ENCODE data around the gene KIF12. TPM values are rescaled to one million over a fixed set of nuclear protein-coding genes. Genes with fewer than 3 reads are reported as not detected.
A peak's percentile ranks its signal among the peaks of the same experiment; 100 is the strongest.

Gene KIF12
- polyA plus RNA-seq (1.3 to 2.3 TPM (median 1.5 TPM) in 3 replicates), polyA minus RNA-seq (0.32 to 3.0 TPM (median 0.33 TPM) in 3 replicates)
- 0.22 TPM for polyA plus RNA-seq (2011; ENCODE audit: low read depth)
- 0.83 and 1.1 TPM in 2 replicates for polyA plus RNA-seq (2011; cell fraction: cytosol; rRNA removed)
- polyA plus RNA-seq (2011; cell fraction: nucleus; rRNA removed): 3.9 and 6.8 TPM in 2 replicates
- 0.17 and 3.0 TPM in 2 replicates for polyA plus RNA-seq (2012; ENCODE audit: low replicate concordance)
- 2.1 TPM for polyA minus RNA-seq (2011; cell fraction: cytosol; rRNA and poly(A)+ RNA removed)
- polyA minus RNA-seq (2011; cell fraction: nucleus; rRNA and poly(A)+ RNA removed): 2.3 and 2.4 TPM in 2 replicates

DNA sequence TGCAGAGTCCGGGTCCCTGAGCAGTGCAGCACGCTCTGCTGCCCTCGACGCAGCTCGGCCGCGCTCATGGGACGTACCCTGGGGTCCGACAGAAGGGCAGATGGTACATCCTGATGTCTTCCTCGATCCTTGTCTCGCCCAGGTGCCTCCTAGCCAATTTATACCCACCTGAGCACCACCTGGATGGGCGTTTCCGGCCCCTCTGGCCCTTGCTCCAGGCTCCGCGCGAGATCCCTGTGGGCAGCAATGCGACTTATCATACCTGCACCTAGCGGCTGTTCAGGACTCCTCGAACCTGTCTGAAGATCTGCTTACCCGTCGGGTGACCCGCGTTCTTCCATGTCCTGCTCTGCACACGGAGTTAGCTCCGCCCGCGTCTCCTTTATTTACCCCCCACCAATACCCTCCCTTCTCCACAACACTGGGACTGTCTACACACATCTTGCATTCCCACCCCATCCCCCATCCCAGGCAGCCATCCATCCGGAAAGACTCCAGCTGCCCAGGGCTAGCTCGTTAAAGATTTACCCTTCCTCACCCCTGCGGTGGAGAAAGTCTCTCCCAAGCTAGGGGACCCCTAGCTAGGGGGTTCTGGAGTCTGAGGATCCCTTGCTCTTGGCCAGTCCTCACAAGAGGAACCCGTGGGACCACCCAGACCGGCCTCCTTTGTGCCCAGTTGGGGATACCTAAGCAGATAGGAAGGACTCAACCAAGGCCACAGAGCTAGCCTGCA lies at the start of gene KIF12:
TSS of gene KIF12 (minus strand) at position 357 of the 733 bp plus-strand sequence. CDS start at position 341, 16 bp downstream.
- Histone ChIP-seq H3K27ac (ENCODE audit: control insufficient read depth, insufficient read depth, low read length) (no peak within 1 kb of the TSS), H3K4me1 (ENCODE audit: control insufficient read depth, extremely low read depth, insufficient read depth, low read length) (peaks cover 4% of the 10 kb centered on the region), H4K20me1 (ENCODE audit: control insufficient read depth, extremely low read depth, insufficient read depth, low read length) (no peaks in the 10 kb centered on the region), H3K4me3 (ENCODE audit: control insufficient read depth in 2 of 3, extremely low read depth in 1 of 3, insufficient read depth in 2 of 3, low read depth in 1 of 3, low read length in 3 of 3) (peak within 1 kb of the TSS; percentile 49 to 60 (median 51)), H3K9me1 (ENCODE audit: control insufficient read depth, extremely low read depth, insufficient read depth, low read length) (no peaks in the 10 kb centered on the region), H3K27me3 (ENCODE audit: control insufficient read depth, extremely low read depth, insufficient read depth, low read length) (peaks cover 17% of the 10 kb centered on the region), H2AFZ (ENCODE audit: control insufficient read depth, low read length) (peak within 1 kb of the TSS; percentile 53), H3K4me2 (ENCODE audit: control insufficient read depth, extremely low read depth, insufficient read depth, low read depth, low read length) (peak within 1 kb of the TSS; percentile 64), H3K9ac (ENCODE audit: control insufficient read depth, extremely low read depth, insufficient read depth, low read length) (peak within 1 kb of the TSS; percentile 28), H3K79me2 (ENCODE audit: control insufficient read depth, insufficient read depth, low read length) (no peaks in the 10 kb centered on the region), H3K9me3 (ENCODE audit: control insufficient read depth, low read depth, low read length) (peaks cover 3% of the 10 kb centered on the region), H3K36me3 (ENCODE audit: control insufficient read depth in 2 of 2, extremely low read depth in 1 of 2, insufficient read depth in 2 of 2, low read length in 2 of 2) (no peaks in the 10 kb centered on the region)
- DNase-seq (ENCODE audit: low read depth, low spot score): no peak
- dilution Hi-C loops (cut with MboI; ENCODE audit: extremely low pct_ligation_motif_present, low sequenced_read_pairs): no loop called here
- no peak for FAIRE-seq
- peak; percentile 27 for TF ChIP-seq EZH2 (IDR thresholded peaks at IDR 0.05; ENCODE audit: low read length)
- TF ChIP-seq, protein P1, sequence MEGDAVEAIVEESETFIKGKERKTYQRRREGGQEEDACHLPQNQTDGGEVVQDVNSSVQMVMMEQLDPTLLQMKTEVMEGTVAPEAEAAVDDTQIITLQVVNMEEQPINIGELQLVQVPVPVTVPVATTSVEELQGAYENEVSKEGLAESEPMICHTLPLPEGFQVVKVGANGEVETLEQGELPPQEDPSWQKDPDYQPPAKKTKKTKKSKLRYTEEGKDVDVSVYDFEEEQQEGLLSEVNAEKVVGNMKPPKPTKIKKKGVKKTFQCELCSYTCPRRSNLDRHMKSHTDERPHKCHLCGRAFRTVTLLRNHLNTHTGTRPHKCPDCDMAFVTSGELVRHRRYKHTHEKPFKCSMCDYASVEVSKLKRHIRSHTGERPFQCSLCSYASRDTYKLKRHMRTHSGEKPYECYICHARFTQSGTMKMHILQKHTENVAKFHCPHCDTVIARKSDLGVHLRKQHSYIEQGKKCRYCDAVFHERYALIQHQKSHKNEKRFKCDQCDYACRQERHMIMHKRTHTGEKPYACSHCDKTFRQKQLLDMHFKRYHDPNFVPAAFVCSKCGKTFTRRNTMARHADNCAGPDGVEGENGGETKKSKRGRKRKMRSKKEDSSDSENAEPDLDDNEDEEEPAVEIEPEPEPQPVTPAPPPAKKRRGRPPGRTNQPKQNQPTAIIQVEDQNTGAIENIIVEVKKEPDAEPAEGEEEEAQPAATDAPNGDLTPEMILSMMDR (optimal IDR thresholded peaks at IDR 0.05 in 1 of 3, IDR thresholded peaks at IDR 0.05 in 1 of 3, conservative IDR thresholded peaks at IDR 0.05 in 1 of 3; ENCODE audit: extremely low read depth in 1 of 3, insufficient read depth in 2 of 3, low read length in 3 of 3): no peak

DNA sequence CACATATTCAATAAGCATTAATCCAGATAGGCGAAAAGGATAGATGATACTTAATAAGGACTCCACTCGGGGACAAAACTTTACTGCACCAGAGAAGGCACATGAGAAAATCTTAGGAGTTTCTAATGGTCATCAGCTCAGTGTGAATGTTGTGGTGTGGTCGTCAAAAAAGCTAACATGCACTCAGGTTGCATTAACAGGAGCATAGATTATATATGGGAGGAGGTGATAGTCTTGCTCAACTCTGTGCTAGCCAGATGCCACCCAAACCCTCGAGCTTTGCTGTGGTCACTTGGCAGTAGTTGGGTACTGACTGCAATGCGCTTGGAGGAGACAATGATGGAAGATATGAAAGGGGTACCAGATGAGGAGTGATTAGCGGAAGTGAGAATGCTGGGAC lies 47.6 kb upstream of the KIF12 start:
- no peak overlapping the region for H3K27ac ChIP-seq (ENCODE audit: control insufficient read depth, insufficient read depth, low read length)
- H3K4me2 ChIP-seq (ENCODE audit: control insufficient read depth, extremely low read depth, insufficient read depth, low read depth, low read length): no peak overlapping the region
- H3K9ac ChIP-seq (ENCODE audit: control insufficient read depth, extremely low read depth, insufficient read depth, low read length): no peak overlapping the region
- no peaks in the 10 kb centered on the region for H4K20me1 ChIP-seq (ENCODE audit: control insufficient read depth, extremely low read depth, insufficient read depth, low read length)
- no peaks in the 10 kb centered on the region for H3K9me3 ChIP-seq (ENCODE audit: control insufficient read depth, low read depth, low read length)
- H3K9me1 ChIP-seq (ENCODE audit: control insufficient read depth, extremely low read depth, insufficient read depth, low read length): no peaks in the 10 kb centered on the region
- no peaks in the 10 kb centered on the region for H3K79me2 ChIP-seq (ENCODE audit: control insufficient read depth, insufficient read depth, low read length)
- no peak overlapping the region for H2AFZ ChIP-seq (ENCODE audit: control insufficient read depth, low read length)
- DNase-seq (ENCODE audit: low read depth, low spot score): no peak
- H3K27me3 ChIP-seq (ENCODE audit: control insufficient read depth, extremely low read depth, insufficient read depth, low read length): peaks cover 13% of the 10 kb centered on the region
- no peak for FAIRE-seq
- no peak for TF ChIP-seq EZH2 (IDR thresholded peaks at IDR 0.05; ENCODE audit: low read length)
- TF ChIP-seq, protein P1 (optimal IDR thresholded peaks at IDR 0.05 in 1 of 3, IDR thresholded peaks at IDR 0.05 in 1 of 3, conservative IDR thresholded peaks at IDR 0.05 in 1 of 3; ENCODE audit: extremely low read depth in 1 of 3, insufficient read depth in 2 of 3, low read length in 3 of 3): no peak
- H3K4me1 ChIP-seq (ENCODE audit: control insufficient read depth, extremely low read depth, insufficient read depth, low read length): no peaks in the 10 kb centered on the region
- dilution Hi-C loops (cut with MboI; ENCODE audit: extremely low pct_ligation_motif_present, low sequenced_read_pairs): no loop called here
- no peak overlapping the region for H3K4me3 ChIP-seq (ENCODE audit: control insufficient read depth in 2 of 3, extremely low read depth in 1 of 3, insufficient read depth in 2 of 3, low read depth in 1 of 3, low read length in 3 of 3)
- H3K36me3 ChIP-seq (ENCODE audit: control insufficient read depth in 2 of 2, extremely low read depth in 1 of 2, insufficient read depth in 2 of 2, low read length in 2 of 2): no peaks in the 10 kb centered on the region

Data from keratinocyte (primary cell).